ENCODE results near the gene C1orf21. TPM values are rescaled to one million over a fixed set of nuclear protein-coding genes. Genes with fewer than 3 reads are reported as not detected.
"Not testable (repeated sequence)": the region's sequence is repeated elsewhere in the genome, so short reads cannot be mapped to it uniquely, and the experiment has no call there.

The C1orf21 gene, protein sequence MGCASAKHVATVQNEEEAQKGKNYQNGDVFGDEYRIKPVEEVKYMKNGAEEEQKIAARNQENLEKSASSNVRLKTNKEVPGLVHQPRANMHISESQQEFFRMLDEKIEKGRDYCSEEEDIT
- total RNA-seq = 5.5 and 5.8 TPM in 2 replicates

DNA sequence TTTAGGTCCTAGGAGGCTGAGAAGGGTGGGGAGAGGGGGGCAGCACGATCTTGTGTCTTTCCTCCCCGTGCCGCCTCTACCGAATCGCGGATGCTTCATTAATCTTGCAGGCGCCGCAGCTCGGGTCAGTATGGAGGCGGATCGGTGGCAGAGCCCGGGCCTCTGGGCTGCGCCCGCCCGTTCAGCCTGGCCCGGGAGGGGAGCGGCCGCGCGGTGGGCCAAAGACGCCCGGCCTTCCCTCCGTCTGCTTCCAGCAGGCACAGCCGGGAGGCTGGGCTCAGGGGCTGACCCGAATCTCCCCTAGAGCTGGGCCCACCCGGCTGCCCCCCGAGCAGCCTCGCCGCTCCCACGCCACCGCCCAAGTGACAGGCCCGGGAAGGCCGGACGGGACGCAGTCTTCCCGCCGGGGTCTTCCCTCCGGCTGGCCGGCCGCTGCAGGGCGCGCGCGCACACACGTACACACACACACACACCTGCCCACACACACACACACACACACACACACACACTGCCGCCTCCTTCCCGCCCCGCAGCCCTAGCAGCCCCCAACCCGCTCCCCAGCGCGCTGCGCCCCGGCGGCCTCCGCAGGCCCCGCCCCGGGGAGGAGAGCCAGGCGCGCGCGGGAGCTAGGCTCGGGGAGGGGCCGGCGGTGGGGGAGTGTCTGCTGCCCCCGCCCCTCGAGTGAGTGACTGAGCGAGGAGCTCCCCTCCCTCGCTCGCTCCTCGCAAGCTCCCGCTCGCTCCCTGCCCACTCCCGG is at the start of gene C1orf21:
Gene C1orf21 (plus strand): TSS at position 718 of the 757 bp plus-strand sequence. CDS start 90,481 bp downstream, outside the sequence.
- intact Hi-C loops (cut with micrococcal nuclease) = loop anchor here (1.0 to 5.0 kb wide), 9 partner anchors 105 to 914 kb away; partner anchors contain the start of genes ARPC5, EDEM3, RNF2 and SMG7

DNA sequence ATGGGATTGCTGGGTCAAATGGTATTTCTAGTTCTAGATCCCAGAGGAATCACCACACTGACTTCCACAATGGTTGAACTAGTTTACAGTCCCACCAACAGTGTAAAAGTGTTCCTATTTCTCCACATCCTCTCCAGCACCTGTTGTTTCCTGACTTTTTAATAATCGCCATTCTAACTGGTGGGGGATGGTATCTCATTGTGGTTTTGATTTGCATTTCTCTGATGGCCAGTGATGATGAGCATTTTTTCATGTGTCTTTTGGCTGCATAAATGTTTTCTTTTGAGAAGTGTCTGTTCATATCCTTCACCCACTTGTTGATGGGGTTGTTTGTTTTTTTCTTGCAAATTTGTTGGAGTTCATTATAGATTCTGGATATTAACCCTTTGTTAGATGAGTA is 49.0 kb upstream of the C1orf21 start:
- intact Hi-C loops (cut with micrococcal nuclease) = not testable (repeated sequence)

DNA sequence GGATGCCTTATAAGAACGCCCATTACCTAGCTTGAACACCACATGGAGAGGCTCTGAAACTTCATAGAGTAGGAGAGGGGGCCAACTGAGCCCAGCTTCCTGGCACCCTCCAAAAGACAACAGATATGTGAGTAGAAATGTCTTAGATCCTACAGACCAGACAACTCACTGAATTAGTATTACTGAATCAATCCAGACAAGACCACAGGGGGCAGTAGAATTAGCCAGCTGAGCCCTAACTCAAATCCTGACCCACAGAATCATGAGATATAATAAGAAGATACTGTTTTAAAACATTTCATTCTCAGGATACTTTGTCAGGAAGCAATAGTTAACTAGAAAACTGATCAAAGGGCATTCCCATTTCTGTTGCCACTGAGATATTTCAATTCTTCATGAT is 45.8 kb upstream of the C1orf21 start:
- intact Hi-C loops (cut with micrococcal nuclease) = no loop called here

DNA sequence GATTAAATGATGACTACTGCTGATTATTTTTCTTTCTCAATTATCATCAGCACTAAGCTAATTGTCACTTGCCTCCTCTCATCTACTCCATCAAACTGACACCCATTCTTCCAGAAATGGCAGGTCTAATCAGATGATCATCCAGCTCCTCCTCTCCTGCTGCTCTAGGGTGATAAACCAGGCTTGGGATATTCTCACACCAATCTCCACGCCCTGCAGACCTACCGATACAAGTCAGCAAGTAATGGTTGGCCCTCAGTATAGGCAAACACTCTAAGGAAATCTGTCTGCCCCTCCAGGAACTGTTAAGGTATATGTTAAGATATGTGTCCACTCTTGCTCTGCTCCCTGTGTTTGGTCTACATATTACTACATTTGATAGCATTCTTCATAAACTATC is 36.3 kb upstream of the C1orf21 start:
- intact Hi-C loops (cut with micrococcal nuclease) = loop anchor here (10.0 kb wide), 1 partner anchor 224 kb away; no protein-coding TSS in a partner anchor

DNA sequence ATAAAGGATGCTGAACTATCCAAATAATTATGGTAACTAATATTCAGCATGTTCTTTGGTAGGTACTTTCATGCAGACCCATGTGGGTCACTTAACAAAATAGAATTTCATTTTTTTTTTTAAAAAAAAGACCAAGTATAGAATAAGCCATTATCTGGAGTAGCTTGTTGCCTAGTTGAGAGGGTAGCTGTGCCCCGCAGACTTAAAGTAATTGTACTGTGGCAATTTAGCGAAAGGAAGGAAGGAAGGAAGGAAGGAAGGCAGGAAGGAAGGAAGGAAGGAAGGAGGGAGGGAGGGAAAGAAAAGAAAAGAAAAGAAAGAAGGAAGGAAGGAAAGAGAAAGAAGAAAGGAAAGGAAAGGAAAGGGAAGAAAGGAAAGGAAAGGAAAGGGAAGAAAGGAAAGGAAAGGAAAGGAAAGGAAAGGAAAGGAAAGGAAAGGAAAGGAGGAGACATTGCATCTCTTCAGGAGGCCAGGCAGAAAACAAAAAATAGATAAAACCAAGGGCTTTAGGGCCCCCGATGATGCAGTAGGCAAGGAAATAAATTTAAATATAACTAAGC is 35.3 kb upstream of the C1orf21 start:
- intact Hi-C loops (cut with micrococcal nuclease) = loop anchor here (10.0 kb wide), 1 partner anchor 223 kb away; no protein-coding TSS in a partner anchor

DNA sequence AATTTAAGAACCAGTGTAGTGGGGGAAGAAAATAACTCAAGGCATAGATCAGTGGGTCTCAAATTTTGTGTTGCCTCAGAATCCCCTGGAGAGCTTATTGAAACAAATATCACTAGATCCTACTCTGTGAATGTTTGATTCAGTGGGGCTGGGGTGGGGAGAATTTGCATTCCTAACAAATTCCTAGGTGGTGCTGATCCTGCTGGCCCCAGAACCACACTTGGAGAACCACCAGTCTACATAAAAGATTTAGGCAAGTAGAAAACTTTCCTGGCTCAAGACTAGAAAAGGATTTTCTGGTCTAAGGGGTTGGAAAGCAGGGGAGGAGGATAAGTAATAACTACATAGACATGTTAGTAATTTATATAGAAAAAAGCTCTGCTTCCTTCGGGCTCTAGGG is 34.1 kb upstream of the C1orf21 start:
- intact Hi-C loops (cut with micrococcal nuclease) = loop anchor here (10.0 kb wide), 1 partner anchor 222 kb away; no protein-coding TSS in a partner anchor

DNA sequence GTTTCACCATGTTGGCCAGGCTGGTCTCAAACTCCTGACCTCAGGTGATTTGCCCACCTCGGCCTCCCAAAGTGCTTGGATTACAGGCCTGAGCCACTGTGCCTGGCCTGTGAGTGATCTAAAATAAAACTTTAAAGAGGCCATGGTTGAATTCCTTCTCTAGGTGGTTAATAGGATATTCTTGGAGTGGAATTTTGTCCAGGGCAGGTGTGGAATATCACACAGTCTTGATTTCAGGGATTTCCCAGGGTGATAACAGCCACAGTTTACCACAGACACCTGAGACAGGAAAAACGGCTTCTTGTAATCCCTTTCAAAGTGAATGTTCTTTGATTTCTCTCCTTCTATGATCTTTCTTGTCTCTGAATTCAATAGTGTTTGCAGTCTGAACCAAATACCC is 32.1 kb upstream of the C1orf21 start:
- intact Hi-C loops (cut with micrococcal nuclease) = loop anchor here (10.0 kb wide), 1 partner anchor 220 kb away; no protein-coding TSS in a partner anchor

DNA sequence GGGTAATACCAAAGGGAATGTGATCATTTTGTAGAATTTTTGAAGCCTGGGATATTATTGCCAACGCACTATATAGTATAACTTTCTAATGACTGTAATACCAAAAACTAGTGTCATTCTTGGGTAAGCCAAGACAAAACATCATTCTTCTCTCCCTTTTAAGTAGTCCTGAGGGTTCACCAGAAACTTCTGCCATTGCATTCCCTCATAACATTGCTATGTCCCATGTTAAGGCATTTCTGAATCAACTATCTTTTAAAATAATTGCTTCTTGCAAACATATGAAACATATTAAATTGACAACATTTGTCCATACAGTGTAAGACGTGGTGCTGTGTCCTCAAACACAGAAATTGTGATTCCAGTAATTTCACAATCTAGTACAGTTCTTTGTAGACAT is 29.9 kb upstream of the C1orf21 start:
- intact Hi-C loops (cut with micrococcal nuclease) = loop anchor here (10.0 kb wide), 1 partner anchor 218 kb away; no protein-coding TSS in a partner anchor

DNA sequence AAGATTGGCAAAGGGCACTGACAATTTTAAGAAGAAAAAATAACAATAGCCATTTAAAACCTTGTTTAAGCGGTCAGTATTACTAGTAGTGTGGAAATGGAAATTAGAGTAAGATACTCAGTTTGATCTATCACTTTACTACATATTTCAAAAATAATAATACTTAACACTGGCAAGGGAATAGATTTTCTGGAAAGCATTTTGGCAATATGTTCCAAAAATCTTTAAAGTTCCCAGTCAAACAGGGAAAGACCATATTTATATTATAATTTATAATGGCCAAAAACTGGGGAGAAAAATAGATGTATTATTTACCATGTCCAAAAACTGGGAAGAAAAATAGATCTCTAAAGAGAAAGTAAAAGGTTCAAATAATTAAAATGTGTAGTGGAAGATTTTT is 28.6 kb upstream of the C1orf21 start:
- intact Hi-C loops (cut with micrococcal nuclease) = loop anchor here (10.0 kb wide), 1 partner anchor 217 kb away; no protein-coding TSS in a partner anchor

DNA sequence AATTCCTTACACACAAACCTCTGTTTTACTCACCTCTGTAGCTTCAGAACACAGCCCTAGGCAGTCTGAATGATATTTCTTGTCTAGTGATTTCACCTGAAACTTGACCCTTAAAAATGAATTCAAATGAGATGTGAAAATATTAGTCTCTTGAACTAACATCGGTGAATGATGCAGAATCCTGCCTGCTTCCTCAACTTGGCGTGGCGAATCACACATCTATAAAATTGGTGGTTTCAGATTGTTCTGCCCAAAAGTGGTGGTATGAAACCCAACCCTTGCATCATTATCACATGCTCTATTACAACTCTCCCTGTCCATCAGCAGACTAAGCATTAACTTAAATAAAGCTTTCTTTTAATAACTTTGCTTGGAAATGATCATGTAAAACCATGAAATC is 26.9 kb upstream of the C1orf21 start:
- intact Hi-C loops (cut with micrococcal nuclease) = loop anchor here (10.0 kb wide), 1 partner anchor 215 kb away; no protein-coding TSS in a partner anchor

DNA sequence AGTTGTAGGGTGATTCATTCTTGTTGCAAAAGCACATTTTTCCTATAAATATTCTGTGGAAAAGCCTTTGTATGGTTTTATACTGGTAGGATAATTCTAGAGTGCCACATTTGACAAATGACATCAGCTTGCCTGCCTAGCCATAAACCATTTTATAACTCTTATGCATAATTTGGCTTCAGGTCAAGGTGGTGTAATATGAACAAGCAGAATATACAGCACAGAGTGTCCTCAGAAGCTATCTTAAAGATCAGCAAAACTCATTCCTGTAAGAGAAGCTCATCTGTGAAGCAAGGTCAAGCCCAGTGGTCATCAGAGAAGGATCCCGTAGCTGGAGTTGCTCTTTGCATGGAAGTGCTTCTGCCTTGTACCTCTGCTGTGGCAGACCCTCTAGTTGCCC is 24.0 kb upstream of the C1orf21 start:
- intact Hi-C loops (cut with micrococcal nuclease) = no loop called here

DNA sequence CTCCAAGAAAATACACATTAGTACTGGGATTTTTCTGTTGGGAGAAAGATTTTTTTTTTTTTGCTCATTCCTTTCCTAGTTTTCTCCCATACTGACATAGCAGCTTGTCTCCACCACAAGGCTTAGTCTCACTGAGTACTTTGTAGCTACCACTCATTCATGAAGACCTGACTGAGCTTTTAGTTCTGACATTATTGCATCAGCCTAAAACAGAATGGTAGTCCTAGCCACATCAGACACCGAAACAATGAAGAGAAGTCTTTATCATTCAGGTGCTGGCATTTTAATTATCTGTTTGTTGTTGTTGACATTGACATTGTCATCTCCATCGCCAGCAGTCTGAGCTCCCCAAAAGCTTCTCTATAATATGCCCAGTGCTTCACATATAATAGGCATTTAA is 21.1 kb upstream of the C1orf21 start:
- intact Hi-C loops (cut with micrococcal nuclease) = no loop called here

DNA sequence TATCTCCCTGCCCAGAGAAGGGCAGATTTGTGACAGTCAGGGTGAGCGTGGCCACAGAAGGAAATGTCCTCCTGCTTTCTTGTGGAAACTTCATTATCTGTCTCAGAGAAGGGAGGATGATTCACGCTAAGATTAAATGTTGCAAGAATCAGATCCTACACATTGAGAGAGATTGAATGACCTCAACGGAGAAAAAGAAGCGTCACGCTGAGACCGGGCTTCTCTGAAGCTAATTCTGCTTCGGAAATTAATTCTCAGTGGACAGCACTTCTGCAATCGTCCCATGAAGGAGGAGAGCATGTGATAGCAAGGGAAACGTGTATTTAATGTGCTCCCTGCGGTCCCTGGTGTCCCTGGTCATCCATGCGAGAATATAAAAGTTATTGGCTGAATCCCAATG is 19.8 kb upstream of the C1orf21 start:
- intact Hi-C loops (cut with micrococcal nuclease) = no loop called here

DNA sequence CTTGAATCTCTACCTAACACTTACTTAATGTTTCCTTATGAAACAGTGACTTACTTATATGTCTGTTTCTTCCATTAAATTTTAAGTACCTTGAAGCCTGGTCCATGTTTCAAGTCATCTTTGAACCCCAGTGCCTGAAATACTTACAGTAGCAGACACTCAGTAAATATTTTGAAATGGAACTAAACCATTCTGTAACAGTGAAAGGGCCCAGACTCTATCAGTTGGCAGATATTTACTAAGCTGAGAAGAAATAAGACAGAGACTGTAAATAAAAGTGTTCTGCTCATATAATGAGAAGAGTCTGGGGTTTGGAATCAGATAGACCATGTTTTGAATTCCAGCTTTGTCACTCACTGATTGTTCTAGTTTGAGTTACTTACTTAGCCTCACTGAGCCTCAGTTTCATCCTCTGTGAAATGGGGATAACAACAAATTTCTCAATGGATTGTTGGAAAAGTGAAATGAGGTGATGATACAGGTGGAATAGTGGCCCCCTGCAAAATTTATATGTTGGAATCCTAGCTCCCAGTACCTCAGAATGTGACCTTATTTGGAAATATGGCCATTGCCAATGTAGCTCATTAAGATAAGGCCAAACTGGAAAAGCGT is 19.3 kb upstream of the C1orf21 start:
- intact Hi-C loops (cut with micrococcal nuclease) = no loop called here

DNA sequence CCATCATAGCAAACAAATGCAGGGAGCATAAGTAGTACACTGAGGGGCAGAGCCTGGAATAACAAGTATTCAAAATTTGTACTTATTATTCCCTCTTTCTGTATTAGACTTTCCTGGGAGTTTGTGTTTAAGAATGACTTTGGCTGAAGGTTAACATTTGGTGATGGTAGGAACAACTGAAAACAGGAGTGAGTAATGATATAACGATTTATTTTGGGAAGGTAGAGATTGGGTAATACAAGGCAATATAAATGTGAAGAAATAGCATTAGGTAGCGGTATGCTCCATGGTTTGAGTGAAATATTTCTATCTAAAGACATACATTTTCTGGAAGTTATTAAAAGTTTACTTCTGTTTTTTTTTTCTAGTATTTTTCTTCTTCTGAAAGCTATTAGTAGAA is 18.5 kb upstream of the C1orf21 start:
- intact Hi-C loops (cut with micrococcal nuclease) = no loop called here

DNA sequence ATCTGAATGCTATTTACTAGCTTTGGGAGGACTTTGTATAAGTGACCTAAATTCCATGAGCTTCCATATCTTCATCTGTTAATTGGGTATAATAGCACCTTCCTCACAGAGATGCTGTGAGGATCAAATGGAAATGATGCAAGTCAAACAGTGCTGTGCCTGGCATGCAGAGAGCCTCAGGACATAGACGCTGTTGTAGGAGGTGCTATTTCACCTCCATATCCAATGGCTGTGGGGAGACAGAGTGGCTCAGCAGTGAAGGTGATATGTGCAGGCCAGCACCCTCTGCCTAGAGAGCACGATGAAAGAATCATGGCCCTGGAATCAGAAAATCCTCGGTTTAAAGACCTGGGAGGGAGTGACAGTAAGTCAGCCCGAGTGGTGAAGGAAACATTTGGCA is 16.0 kb upstream of the C1orf21 start:
- intact Hi-C loops (cut with micrococcal nuclease) = no loop called here

DNA sequence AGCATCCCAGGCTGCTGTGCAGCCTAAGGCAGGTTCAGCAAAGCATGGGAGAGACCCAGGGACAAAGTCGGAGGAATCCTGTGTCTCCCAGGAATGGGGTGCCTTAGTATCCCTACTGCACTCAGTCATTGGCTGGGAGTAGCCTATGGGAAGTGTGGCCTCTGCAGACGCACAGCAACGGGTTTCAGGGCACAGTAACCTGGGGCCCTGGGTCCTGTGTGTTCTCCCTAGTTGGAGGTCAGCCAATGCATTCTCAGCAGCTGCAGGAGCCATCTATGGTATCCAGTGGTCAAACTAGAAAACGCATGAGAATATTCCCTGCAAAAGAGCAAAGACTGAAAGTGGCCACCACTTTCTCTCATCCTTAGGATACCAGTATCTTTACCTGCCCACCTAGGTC is 13.7 kb upstream of the C1orf21 start:
- intact Hi-C loops (cut with micrococcal nuclease) = no loop called here

DNA sequence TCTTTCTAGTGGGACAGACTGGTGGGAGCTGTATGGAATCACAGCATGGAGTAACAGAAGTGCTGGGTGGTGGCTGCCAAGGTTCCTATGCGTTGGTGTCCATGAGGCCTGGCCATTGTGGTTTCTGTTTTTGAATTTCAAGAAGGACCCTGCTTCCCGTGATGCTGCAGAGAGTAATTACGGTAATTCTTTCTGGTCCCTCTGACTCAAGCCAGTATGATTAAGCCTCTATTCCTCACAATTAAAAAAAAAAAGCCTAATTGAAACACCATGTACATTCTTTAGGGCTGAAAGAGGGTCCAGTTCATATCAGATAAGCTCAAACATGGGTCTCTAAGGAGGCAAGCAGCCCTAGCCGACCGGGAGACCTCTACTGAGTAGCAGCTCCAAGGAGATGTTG is 10.5 kb upstream of the C1orf21 start:
- intact Hi-C loops (cut with micrococcal nuclease) = no loop called here

DNA sequence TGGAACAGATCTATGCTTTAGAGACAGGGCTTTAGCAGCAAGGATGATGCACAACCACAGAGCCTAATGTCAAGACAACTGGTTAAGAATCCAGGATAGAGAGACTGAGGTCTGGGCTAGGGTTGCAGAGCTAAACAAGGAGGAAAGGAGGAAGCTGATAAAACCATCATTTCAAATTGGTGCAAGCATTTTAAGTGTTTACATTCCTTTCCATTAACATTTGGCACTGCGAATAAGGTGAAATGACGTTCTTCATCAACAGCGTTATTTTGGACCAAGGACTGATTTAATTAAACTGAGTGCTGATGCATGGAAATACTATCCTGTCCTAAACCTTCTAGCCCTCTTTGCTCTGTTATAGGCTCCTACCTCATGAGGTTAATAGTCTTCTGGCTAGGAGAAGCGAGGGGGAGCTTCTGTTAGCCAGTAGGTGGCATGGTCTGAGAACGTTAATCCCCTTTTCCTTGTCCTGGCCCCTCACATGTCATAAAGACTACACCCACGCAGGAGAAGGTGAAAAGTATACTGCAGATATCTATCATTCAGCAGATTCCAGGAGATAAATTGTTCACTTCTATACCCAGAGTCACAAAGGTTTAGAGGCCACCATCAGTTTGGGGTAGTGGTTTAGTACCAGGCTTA is 7.6 kb upstream of the C1orf21 start:
- intact Hi-C loops (cut with micrococcal nuclease) = no loop called here

DNA sequence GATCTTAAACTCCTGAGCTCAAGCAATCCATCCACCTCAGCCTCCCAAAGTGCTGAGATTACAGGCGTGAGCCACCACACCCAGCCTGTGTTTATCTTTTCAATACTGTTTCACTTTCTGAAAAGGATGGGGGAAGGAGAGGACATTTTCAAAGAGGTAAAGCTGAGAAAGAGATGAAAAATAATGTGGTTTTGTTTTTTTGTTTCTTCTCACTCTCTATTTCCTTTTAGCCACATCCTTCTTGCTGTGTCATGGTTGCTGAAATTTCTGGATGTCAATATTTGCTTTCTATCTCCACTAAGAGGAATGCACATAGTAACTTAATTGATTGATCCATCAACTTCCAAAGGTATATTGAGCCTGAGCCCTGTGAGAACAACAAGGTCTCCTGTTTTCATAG is 6.4 kb upstream of the C1orf21 start:
- intact Hi-C loops (cut with micrococcal nuclease) = no loop called here

DNA sequence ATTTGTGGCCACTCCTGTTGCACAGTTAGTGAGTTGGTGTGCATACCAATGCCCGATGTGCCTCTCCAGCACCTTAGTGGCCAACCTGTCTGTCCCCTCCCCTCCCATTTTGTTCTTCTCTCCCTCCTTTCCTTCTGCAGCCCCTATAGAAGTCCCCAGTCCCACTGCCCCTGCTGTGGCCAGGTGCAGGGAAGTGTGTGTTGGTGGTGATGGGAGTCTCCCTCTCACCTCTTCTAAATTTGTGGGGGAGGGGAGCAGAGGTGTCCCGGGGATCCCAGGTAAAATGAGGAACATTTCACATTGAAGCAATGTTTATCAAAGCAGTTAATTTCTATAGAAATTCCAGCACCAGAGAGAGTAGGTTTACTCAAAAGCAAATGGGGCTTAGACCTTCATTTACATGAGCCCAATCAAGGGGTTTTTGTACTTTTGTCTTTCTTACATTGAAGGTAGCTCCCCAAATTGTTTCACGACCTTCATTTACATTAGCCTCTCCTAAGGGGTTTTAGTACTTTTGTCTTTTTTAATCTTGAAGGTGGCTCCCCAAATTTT is 3.0 kb upstream of the C1orf21 start:
- intact Hi-C loops (cut with micrococcal nuclease) = no loop called here

Measured in T-helper 1 cell treated with Interleukin-12 subunit alpha and Interleukin-12 subunit beta and Interleukin-4 antibody, amounts not matched to agents 30 ng/mL and 1 ng/mL, for 36 hours (primary cell).